Fibroblast of skin of abdomen (primary cell): ENCODE measurements around the gene GNS.

ENCODE experiments used
- DNase-seq: peaks from one replicate; pipeline ENCODE4 v3.0.0-alpha.2; 2013

The GNS gene

DNA sequence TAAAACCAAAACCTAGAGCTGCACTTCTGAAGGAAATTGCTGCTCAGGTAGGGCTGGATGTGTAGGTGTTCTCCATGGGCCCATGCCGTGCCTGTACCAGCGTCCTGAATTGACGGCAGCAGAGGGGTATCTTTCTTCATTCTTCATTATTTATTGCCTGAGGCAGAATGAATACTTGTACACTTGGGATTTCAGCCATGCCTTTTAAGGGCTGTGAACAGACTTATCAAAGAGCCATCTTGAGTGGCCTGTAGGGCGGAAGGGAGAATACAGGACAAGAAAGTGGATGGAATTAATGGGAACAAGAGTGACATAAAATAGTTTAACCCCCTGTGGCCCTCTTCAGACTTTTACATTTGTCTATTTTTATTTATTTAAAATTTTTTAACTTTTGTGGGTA lies 87.5 kb downstream of the GNS start:
- DNase-seq: no peak

- peak; percentile 47 for DNase-seq
Observed at GRCh38 chr12:64670919-64671639, 88.1 kb downstream of the GNS start.

DNA sequence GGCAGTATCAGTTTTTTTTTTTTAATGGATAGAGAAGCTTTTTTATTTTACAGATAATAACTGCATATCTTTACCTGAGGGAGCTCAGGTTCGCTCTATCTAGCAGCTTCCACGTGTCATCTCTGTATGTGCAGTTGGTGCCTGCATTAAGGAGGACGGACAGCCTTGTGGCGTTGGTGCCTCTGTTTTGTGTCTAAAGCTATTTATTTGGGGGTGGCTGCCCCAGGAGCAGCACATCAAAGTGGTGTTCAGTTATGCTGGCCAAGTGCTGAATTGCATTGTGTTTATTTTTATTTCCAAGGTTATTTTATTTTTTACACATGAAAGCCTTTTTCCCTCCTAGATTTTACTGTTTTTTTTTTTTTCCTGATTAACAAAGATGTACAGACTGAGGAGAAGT lies 89.2 kb downstream of the GNS start:
- no peak for DNase-seq

DNA sequence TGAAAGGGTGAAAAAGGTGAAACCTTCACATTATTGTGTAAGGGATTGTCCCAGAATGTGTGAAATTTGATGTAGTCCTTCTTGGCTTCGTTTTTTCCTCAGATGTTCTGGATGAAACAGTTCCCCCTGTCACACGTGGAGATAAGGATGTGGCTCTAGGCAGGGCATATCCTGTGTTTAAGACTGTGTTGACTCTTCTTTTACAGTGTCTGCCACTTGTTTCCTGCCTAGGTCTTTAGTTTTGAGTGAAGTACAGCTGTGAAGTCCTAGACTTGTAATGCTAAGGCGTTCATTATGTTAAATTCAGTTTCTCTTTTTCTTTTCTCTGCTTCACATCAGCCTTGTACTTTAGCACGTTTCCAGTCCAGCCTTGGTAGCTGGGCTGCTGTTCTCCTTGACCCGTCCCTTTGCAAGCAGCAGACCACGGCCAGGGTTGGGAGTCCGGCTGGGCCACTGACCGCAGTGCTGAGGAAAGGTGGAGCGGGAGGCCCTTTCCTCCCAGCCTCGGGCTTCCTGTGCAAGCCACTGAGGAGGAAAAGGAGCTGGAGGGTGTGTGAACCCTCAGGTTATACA lies 89.8 kb downstream of the GNS start:
- no peak for DNase-seq

DNA sequence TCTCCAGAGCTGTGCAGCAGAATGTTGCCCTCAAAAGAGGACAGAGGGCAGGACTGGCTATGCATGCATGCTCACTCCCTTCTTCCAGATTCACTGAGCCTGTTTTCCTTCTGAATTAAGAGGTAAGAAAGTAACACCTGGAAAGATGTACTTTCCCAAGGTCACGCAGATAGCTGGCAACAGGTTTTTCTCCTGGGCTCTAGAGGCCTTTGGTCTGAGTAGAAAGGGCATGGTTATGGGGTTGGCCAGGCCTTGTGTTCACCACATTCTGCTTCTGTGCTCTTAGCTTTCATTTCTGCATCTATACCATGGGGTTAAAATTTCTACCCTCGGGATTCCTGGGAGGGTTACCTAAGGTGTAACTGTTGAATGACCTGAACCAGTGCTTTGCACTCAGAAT lies 91.4 kb downstream of the GNS start:
- DNase-seq: no peak

- no peak for DNase-seq
Observed at GRCh38 chr12:64666054-64666914, 92.9 kb downstream of the GNS start.

DNA sequence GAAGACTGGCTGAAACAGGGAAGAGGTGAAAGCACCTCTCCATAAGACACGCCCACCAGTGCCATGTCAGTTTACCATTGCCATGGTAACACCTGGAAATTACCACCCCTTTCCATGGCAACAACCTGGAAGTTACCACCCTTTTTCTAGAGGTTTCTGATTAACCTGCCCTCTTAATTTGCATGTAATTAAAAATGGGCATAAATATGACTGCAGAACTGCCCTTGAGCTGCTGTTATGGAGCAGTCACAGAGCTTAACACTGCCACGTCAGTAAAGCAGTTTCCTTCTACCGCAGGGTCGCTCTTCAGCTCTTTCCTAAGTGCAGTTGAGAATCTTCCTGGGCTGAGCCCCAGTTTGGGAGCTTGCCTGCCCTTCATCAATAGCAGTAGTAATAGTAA lies 93.7 kb downstream of the GNS start:
- no peak for DNase-seq
